Measurements from ENCODE around the gene MELK.

The MELK gene

GRCh38 chr9:36679710-36680109 is 107.0 kb downstream of the MELK start:
- no peak for DNase-seq (ENCODE audit: low read depth)
- no peak for TF ChIP-seq CTCF (conservative IDR thresholded peaks at IDR 0.05; ENCODE audit: control insufficient read depth, insufficient read depth, low read depth, low read length)
- H3K4me3 ChIP-seq (ENCODE audit: control insufficient read depth, low read depth, low read length) = no peak overlapping the region

- H3K4me3 ChIP-seq (ENCODE audit: control insufficient read depth, low read depth, low read length) = no peak overlapping the region
- TF ChIP-seq CTCF (conservative IDR thresholded peaks at IDR 0.05; ENCODE audit: control insufficient read depth, insufficient read depth, low read depth, low read length) = no peak
- no peak for DNase-seq (ENCODE audit: low read depth)
These were observed 113.8 kb downstream of the MELK start for GRCh38 chr9:36686471-36686870.

GRCh38 chr9:36690412-36691168 is 117.9 kb downstream of the MELK start:
- TF ChIP-seq CTCF (conservative IDR thresholded peaks at IDR 0.05; ENCODE audit: control insufficient read depth, insufficient read depth, low read depth, low read length) = no peak
- DNase-seq (ENCODE audit: low read depth) = no peak
- H3K4me3 ChIP-seq (ENCODE audit: control insufficient read depth, low read depth, low read length) = no peak overlapping the region

- no peak for TF ChIP-seq CTCF (conservative IDR thresholded peaks at IDR 0.05; ENCODE audit: control insufficient read depth, insufficient read depth, low read depth, low read length)
- no peak overlapping the region for H3K4me3 ChIP-seq (ENCODE audit: control insufficient read depth, low read depth, low read length)
- DNase-seq (ENCODE audit: low read depth) = no peak
These were observed 119.0 kb downstream of the MELK start for GRCh38 chr9:36691671-36692070.

- TF ChIP-seq CTCF (conservative IDR thresholded peaks at IDR 0.05; ENCODE audit: control insufficient read depth, insufficient read depth, low read depth, low read length) = no peak
- H3K4me3 ChIP-seq (ENCODE audit: control insufficient read depth, low read depth, low read length) = no peak overlapping the region
- no peak for DNase-seq (ENCODE audit: low read depth)
These were observed 126.3 kb downstream of the MELK start for GRCh38 chr9:36698984-36699383.

- no peak for TF ChIP-seq CTCF (conservative IDR thresholded peaks at IDR 0.05; ENCODE audit: control insufficient read depth, insufficient read depth, low read depth, low read length)
- DNase-seq (ENCODE audit: low read depth) = no peak
- H3K4me3 ChIP-seq (ENCODE audit: control insufficient read depth, low read depth, low read length) = no peak overlapping the region
These were observed 131.5 kb downstream of the MELK start for GRCh38 chr9:36704148-36704547.
